Adipocyte (in vitro differentiated cells): ENCODE results near the gene RHBDF2.

ENCODE experiments used
- DNase-seq: peaks from one replicate; pipeline ENCODE4 v3.0.0-alpha.2; 2015; ENCODE audit warnings: low read depth
- H3K27me3 ChIP-seq: replicated peaks from 2 replicates; pipeline ENCODE4 v1.7.0; 2013; ENCODE audit warnings: mild to moderate bottlenecking, low read length, moderate library complexity; ENCODE audit not compliant: control insufficient read depth, insufficient read depth
- H3K36me3 ChIP-seq: 2 replicates; pipeline ENCODE4 v1.7.0; 2013; ENCODE audit warnings: low read length, mild to moderate bottlenecking, moderate library complexity; ENCODE audit not compliant: control insufficient read depth, insufficient read depth, severe bottlenecking
- H3K4me1 ChIP-seq: 2 replicates; pipeline ENCODE4 v1.7.0; 2013; ENCODE audit warnings: mild to moderate bottlenecking, low read length, moderate library complexity; ENCODE audit not compliant: control insufficient read depth, insufficient read depth
- H3K4me3 ChIP-seq: 2 replicates; pipeline ENCODE4 v1.7.0; 2013; ENCODE audit warnings: mild to moderate bottlenecking, low read length, moderate library complexity
- H3K9ac ChIP-seq: 2 replicates; pipeline ENCODE4 v1.7.0; 2013; ENCODE audit warnings: mild to moderate bottlenecking, low read length, moderate library complexity
- H3K9me3 ChIP-seq: 2 replicates; pipeline ENCODE4 v1.7.0; 2013; ENCODE audit warnings: mild to moderate bottlenecking, low read length, moderate library complexity; ENCODE audit not compliant: control insufficient read depth

The RHBDF2 gene

DNA sequence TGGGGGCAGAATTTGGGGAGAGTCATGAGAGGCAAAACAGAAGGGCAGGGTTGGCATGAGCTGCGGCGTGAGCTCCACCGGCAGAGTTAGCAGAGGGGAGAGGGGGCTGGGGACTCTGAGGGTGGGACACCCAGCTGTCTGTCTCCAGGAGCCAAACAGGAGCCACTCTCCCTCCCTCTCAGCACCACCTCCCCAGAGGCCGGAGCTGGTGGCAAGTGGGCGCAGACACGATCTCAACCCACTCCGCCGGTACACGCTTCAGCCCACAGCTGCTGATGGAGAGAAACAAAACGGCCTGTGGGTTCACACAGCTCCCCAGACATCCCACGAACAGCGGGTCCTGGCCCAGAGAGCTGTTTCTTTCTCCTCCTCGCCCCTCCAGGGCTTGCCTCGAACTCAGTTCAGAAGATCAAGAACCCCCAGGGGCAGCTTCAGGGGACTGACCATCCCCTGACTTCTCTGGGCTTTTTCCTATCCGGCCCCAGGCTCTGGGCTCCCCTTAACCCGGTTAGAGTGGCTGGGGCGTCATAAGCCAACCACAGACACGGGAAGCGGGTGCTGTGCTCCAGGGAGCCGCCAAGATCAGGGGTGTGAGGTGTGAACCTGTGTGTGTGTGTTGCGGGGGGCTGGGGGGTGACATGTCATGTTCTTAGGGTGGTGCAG is 7.6 kb downstream of the RHBDF2 start:
- H3K4me1 ChIP-seq: peaks cover 13% of the 10 kb centered on the region
- H3K4me3 ChIP-seq: no peak overlapping the region
- no peaks in the 10 kb centered on the region for H3K27me3 ChIP-seq
- DNase-seq: no peak
- H3K36me3 ChIP-seq: no peaks in the 10 kb centered on the region
- no peaks in the 10 kb centered on the region for H3K9me3 ChIP-seq
- peak overlapping the region; percentile 37 for H3K9ac ChIP-seq

DNA sequence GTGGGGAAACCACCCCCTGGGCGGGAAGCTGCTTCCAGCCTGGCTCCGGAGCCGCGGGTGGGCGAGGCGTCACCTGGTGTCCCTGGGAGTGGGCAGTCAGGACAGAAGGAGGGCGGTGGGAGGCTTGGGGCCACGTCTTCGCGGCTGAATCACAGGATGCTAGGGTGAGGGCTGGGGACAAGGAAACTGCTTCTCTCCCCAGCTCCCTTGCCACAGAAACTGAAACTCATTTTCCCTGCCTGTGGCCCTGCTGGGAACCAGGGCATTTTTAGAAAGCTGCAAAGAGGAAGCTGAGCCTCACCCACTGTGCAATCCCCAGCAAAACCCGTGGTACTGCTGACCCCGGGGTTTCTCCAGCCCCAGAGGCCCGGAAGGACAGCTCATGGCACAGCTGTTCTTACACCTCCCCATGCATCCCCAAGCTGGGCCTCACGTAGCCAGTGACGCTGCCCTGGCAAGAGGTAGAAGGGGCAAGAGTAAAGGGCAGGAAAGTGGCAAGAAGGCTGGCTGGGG is 8.2 kb downstream of the RHBDF2 start:
- no peaks in the 10 kb centered on the region for H3K27me3 ChIP-seq
- H3K36me3 ChIP-seq: no peaks in the 10 kb centered on the region
- H3K4me3 ChIP-seq: peak overlapping the region; percentile 4
- DNase-seq: peak; percentile 80
- peaks cover 13% of the 10 kb centered on the region for H3K4me1 ChIP-seq
- no peaks in the 10 kb centered on the region for H3K9me3 ChIP-seq
- H3K9ac ChIP-seq: peak overlapping the region; percentile 37

DNA sequence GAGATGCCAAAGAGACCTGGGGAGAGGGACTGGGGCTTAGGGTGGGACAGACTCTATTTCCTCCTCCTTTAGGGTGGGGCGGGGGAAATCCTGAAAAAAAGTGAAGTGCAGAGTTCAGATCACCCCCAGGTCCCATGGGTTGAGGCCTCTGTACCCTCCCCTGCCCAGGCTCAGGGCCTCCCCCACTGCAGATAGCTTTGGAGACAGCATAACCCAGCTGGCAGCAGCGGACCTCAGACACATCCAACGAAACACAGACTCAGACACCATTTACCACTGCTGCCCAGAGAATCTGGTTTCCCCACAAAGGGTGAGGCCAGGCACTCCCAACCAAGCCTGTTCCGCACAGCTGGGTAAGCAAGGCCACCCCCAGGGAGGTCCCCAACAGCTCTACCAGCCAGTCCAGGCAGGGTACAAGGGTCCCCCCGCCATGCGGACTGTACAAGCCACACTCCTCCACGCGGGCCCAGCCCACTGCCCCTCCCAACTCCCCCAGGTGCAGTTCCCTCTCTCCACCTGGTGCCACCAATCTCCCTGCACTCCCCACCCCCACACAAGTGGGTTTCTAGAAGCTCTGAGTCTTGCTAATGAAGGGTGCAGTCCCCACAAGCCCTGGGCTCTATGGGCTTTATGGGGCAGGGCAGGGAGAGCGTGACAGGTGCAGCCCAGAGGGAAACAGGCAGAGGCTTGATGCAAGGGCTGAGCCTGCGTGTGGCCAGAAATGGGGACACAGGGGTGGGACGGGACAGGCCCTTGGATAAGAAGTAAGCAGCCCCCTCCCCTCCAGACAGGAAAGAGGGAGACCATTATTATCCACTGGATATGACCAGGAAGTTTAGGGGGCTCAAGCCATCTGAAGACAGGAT is 8.9 kb downstream of the RHBDF2 start:
- Histone ChIP-seq H3K9ac (peak overlapping the region; percentile 37), H3K9me3 (no peaks in the 10 kb centered on the region), H3K36me3 (no peaks in the 10 kb centered on the region), H3K27me3 (no peaks in the 10 kb centered on the region), H3K4me3 (peak overlapping the region; percentile 4), H3K4me1 (peaks cover 9% of the 10 kb centered on the region)
- DNase-seq: no peak

DNA sequence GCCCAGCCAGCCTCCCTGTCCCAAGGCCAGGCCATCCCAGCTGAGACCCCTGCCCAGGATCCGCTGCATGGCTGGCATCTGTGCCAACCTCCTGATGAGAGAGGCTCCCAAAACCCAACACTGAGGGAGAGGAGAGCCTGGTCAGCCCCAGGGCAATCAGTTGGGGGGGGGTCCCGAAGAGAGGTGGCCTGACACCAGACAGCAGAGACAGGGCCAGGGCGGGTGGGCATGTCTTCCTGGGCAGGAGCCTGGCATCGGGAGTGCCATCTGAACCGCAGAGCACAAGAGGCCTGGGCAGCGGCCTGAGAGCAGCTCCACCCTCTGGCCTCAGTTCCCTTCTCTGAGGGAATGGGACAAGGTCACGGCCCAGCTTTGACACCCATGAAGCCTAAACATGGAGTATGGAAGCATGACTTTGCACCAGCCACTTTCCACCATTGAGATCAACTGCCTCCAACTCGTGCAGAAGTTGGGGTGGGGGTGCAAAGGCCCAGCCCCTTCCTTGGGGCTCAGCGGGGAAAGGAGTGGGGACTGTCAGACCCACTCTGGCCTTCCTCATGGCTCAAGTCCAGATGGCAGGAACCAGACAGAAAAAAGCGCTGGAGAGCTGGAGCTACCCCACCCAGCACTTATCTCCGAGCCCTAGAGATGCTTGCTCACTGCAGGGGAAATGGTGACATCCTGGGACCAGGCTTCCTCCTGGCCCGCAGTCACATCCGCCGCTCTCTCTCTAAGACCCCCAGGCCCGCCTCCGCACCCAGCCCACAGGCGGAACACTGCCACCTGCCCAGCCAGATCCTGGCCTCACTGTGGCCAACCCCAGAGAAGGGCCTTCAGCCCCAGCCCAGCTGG is 9.7 kb downstream of the RHBDF2 start:
- peaks cover 9% of the 10 kb centered on the region for H3K4me1 ChIP-seq

DNA sequence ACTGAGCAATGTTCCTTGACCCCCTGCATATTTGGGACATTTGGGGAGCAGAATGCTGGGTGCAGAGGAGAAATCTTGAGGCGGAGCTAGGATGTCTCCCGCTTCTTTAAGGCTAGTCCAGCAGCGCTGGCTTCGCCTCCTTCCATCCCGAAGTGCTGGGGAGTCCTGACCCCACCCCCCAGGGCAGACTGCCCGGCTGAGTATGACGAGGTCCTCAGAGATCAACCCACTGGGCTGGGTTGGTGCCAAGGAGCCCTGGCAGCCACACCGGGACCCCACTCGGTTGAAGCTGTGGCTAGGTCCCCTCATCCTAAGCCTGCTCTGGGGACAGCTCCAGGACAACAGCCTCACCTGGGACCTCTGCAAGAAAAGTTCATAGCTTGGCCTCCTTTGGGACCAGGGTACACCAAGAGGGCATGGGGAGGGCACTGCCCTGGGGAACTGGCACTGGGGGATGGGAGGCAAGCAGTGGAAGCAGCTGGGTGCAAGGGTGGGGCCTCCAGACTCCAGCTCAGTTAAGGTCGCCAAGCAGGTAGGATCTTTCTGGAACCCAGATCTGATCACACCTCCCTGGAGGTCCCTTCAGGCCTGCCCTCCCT is 11.0 kb downstream of the RHBDF2 start:
- H3K4me1 ChIP-seq: peaks cover 9% of the 10 kb centered on the region
- no peaks in the 10 kb centered on the region for H3K9me3 ChIP-seq
- H3K4me3 ChIP-seq: no peak overlapping the region
- H3K36me3 ChIP-seq: no peaks in the 10 kb centered on the region
- no peak for DNase-seq
- H3K27me3 ChIP-seq: no peaks in the 10 kb centered on the region
- H3K9ac ChIP-seq: no peak overlapping the region

More for the DNA sequence above, 9.7 kb downstream of the RHBDF2 start:
- no peaks in the 10 kb centered on the region for H3K36me3 ChIP-seq
- DNase-seq: no peak
- H3K27me3 ChIP-seq: no peaks in the 10 kb centered on the region
- H3K4me3 ChIP-seq: no peak overlapping the region
- no peak overlapping the region for H3K9ac ChIP-seq
- no peaks in the 10 kb centered on the region for H3K9me3 ChIP-seq

DNA sequence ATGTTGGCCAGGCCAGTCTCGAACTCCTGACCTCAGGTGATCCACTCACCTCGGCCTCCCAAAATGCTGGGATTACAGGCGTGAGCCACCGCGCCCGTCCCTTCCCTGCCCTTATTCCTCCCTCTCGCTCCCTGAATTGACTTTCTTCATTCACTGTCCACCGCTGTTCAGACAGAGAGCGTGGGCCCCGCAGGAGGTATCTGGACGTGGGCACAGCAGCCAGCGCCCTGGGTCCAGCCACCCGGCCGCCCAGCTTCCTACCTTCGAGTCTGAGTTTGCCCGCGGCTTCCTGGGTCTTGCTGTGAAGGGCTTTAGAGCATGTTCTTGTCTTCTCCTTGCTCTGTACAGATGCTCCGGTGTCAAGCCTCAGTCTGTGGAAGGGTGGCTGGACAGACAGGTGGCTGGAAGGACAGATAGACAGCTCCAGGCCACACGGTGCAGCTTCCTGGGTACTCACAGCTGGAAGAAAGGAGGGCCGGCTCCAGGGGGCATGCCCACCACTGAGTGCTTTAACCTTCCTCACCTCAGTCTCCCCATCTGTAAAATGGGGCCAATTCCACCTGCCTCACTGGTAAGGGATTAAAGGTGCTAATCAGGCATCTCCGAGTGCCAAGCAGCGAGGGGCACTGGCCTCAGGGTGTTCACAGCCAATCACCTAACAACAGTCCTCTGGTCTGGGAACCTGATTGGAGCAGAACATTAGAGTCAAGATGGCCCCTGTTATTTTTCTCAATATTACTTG is 13.6 kb downstream of the RHBDF2 start:
- no peak overlapping the region for H3K9ac ChIP-seq
- no peaks in the 10 kb centered on the region for H3K36me3 ChIP-seq
- H3K27me3 ChIP-seq: no peaks in the 10 kb centered on the region
- no peak for DNase-seq
- H3K4me3 ChIP-seq: no peak overlapping the region
- no peaks in the 10 kb centered on the region for H3K9me3 ChIP-seq
- no peaks in the 10 kb centered on the region for H3K4me1 ChIP-seq

DNA sequence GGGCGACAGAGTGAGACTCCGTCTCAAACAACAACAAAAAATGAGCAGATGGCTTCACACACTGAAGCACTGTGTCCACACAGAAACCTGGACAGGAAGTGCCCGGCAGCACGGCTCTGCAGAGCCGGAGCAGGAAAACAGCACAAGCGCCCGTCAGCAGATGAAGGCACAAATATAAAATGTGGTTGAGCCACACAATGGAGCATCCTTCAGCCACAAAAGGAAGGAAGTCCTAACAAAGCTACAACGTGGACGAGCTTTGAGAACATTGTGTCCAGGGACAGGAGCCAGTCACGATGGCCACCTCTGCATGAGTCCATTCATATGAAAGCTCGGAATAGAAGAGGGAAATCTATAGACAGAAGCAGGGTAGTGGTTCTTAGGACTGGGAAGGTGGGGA is 15.7 kb downstream of the RHBDF2 start:
- no peaks in the 10 kb centered on the region for H3K36me3 ChIP-seq
- H3K9ac ChIP-seq: no peak overlapping the region
- no peak for DNase-seq
- H3K9me3 ChIP-seq: no peaks in the 10 kb centered on the region
- H3K27me3 ChIP-seq: no peaks in the 10 kb centered on the region
- H3K4me3 ChIP-seq: no peak overlapping the region
- H3K4me1 ChIP-seq: no peaks in the 10 kb centered on the region

DNA sequence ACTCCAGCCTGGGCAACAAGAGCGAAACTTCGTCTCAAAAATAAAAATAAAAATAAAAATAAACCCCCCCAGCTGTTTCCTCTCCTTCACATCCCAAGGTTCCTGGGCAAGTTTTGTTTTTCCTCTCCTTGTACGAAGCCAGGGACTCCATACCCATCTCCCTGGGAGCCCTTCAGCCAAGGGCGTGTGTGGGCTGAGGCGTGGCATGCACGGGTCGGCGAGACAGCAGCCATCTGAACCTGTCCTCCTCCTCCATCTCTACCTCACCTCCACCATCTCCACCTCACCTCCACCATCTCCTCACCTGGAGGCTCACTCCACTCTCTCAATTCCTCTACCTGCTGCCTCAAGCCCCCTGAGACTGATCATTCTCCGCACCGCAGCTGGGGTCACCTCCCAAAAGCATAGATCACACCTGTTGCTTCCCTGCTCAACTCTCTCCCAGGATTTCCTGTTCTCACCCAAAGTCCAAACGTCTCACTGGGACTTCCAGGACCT is 16.9 kb downstream of the RHBDF2 start:
- Histone ChIP-seq H3K9ac (no peak overlapping the region), H3K4me3 (no peak overlapping the region), H3K27me3 (no peaks in the 10 kb centered on the region), H3K4me1 (no peaks in the 10 kb centered on the region), H3K9me3 (no peaks in the 10 kb centered on the region), H3K36me3 (no peaks in the 10 kb centered on the region)
- no peak for DNase-seq

DNA sequence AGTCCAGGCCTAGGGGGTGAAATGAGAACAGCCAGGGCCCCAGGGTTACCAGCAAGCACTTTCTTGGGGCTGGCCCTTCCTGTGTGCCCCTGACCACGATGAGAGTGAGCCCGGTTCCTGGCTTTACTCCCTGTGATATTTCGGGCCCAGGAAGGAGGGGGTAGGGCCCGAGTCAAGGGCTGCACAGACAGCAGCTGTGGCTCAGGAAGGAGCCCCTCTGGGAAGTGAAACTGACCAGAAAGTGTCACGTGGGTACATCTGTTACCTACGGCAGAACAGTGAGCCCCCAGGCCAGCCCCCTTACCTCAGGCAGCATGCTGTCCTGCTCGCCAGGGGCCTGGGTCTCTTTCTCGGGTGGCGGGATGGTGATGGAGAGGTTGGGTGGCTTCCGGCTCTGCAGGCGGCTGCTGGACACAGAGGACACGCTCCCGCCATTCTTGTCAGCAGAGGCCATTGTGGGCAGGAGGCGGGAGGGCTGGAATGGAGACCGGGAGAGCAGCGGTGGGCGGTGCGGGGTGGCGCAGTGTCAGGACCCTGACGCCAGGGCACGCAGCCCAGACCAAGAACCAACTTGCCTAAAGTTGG is 20.1 kb downstream of the RHBDF2 start:
- H3K4me1 ChIP-seq: no peaks in the 10 kb centered on the region
- H3K9me3 ChIP-seq: no peaks in the 10 kb centered on the region
- no peaks in the 10 kb centered on the region for H3K36me3 ChIP-seq
- no peak for DNase-seq
- H3K9ac ChIP-seq: no peak overlapping the region
- H3K4me3 ChIP-seq: no peak overlapping the region
- no peaks in the 10 kb centered on the region for H3K27me3 ChIP-seq

DNA sequence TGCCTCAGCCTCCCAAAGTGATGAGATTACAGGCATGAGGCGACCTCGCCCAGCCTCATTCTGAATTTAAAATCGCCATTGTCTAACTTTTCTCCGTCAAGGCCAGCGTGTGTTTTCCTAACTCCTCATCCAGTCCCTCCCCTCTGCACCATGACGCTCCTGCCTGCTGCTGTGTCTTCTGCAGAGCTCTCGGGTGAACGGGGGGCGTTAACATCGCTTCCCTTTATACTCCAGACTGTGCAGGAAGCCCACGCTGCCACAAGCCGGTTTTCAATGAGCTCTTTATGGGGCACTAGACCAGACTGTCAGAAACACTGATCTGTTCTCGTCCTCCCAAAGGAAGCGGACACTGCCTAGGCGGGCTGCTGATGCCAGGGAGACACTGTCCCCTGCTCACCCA is 20.6 kb downstream of the RHBDF2 start:
- no peaks in the 10 kb centered on the region for H3K27me3 ChIP-seq
- H3K4me1 ChIP-seq: no peaks in the 10 kb centered on the region
- no peaks in the 10 kb centered on the region for H3K9me3 ChIP-seq
- H3K36me3 ChIP-seq: no peaks in the 10 kb centered on the region
- H3K4me3 ChIP-seq: no peak overlapping the region
- no peak overlapping the region for H3K9ac ChIP-seq
- no peak for DNase-seq
